ENCODE data around the gene EXTL1.

Gene EXTL1

GRCh38 chr1:26057189-26057588 is 35.6 kb downstream of the EXTL1 start:
- ATAC-seq (ENCODE audit: low read depth) (no peak), DNase-seq (ENCODE audit: low spot score) (no peak)
- Histone ChIP-seq H3K9me3 (ENCODE audit: severe bottlenecking) (no peaks in the 10 kb centered on the region), H3K4me3 (ENCODE audit: severe bottlenecking) (no peak overlapping the region), H3K27me3 (ENCODE audit: insufficient read depth, poor library complexity, severe bottlenecking) (no peaks in the 10 kb centered on the region), H3K27ac (ENCODE audit: poor library complexity, severe bottlenecking) (no peak overlapping the region), H3K4me1 (ENCODE audit: insufficient read depth, poor library complexity, severe bottlenecking) (no peaks in the 10 kb centered on the region), H3K36me3 (ENCODE audit: low read depth) (no peaks in the 10 kb centered on the region)
- no peak for TF ChIP-seq CTCF (IDR thresholded peaks at IDR 0.05; ENCODE audit: poor library complexity, severe bottlenecking)

- Histone ChIP-seq H3K36me3 (ENCODE audit: low read depth) (no peaks in the 10 kb centered on the region), H3K27me3 (ENCODE audit: insufficient read depth, poor library complexity, severe bottlenecking) (no peaks in the 10 kb centered on the region), H3K9me3 (ENCODE audit: severe bottlenecking) (no peaks in the 10 kb centered on the region), H3K27ac (ENCODE audit: poor library complexity, severe bottlenecking) (no peak overlapping the region), H3K4me3 (ENCODE audit: severe bottlenecking) (no peak overlapping the region), H3K4me1 (ENCODE audit: insufficient read depth, poor library complexity, severe bottlenecking) (no peaks in the 10 kb centered on the region)
- ATAC-seq (ENCODE audit: low read depth), result no peak
- DNase-seq (ENCODE audit: low spot score), result no peak
- TF ChIP-seq CTCF (IDR thresholded peaks at IDR 0.05; ENCODE audit: poor library complexity, severe bottlenecking), result no peak
These were observed 36.5 kb downstream of the EXTL1 start for GRCh38 chr1:26058052-26058595.

GRCh38 chr1:26059906-26060305 is 38.3 kb downstream of the EXTL1 start:
- Histone ChIP-seq H3K36me3 (ENCODE audit: low read depth) (no peaks in the 10 kb centered on the region), H3K27ac (ENCODE audit: poor library complexity, severe bottlenecking) (no peak overlapping the region), H3K4me1 (ENCODE audit: insufficient read depth, poor library complexity, severe bottlenecking) (no peaks in the 10 kb centered on the region), H3K4me3 (ENCODE audit: severe bottlenecking) (no peak overlapping the region), H3K9me3 (ENCODE audit: severe bottlenecking) (no peaks in the 10 kb centered on the region), H3K27me3 (ENCODE audit: insufficient read depth, poor library complexity, severe bottlenecking) (no peaks in the 10 kb centered on the region)
- ATAC-seq (ENCODE audit: low read depth) (no peak), DNase-seq (ENCODE audit: low spot score) (no peak)
- no peak for TF ChIP-seq CTCF (IDR thresholded peaks at IDR 0.05; ENCODE audit: poor library complexity, severe bottlenecking)

- Histone ChIP-seq H3K36me3 (ENCODE audit: low read depth) (no peaks in the 10 kb centered on the region), H3K27ac (ENCODE audit: poor library complexity, severe bottlenecking) (no peak overlapping the region), H3K27me3 (ENCODE audit: insufficient read depth, poor library complexity, severe bottlenecking) (no peaks in the 10 kb centered on the region), H3K4me1 (ENCODE audit: insufficient read depth, poor library complexity, severe bottlenecking) (no peaks in the 10 kb centered on the region), H3K4me3 (ENCODE audit: severe bottlenecking) (no peak overlapping the region), H3K9me3 (ENCODE audit: severe bottlenecking) (no peaks in the 10 kb centered on the region)
- ATAC-seq (ENCODE audit: low read depth), result no peak
- DNase-seq (ENCODE audit: low spot score), result no peak
- TF ChIP-seq CTCF (IDR thresholded peaks at IDR 0.05; ENCODE audit: poor library complexity, severe bottlenecking), result no peak
These were observed 39.4 kb downstream of the EXTL1 start for GRCh38 chr1:26060832-26061574.

- peak; percentile 52; the same call in 2 of the 3 replicates for ATAC-seq (ENCODE audit: low read depth)
- H3K27ac ChIP-seq (ENCODE audit: poor library complexity, severe bottlenecking), result no peak overlapping the region
- DNase-seq (ENCODE audit: low spot score), result no peak
- H3K36me3 ChIP-seq (ENCODE audit: low read depth), result no peaks in the 10 kb centered on the region
- H3K4me3 ChIP-seq (ENCODE audit: severe bottlenecking), result no peak overlapping the region
- no peaks in the 10 kb centered on the region for H3K27me3 ChIP-seq (ENCODE audit: insufficient read depth, poor library complexity, severe bottlenecking)
- TF ChIP-seq CTCF (IDR thresholded peaks at IDR 0.05; ENCODE audit: poor library complexity, severe bottlenecking), result no peak
- no peaks in the 10 kb centered on the region for H3K4me1 ChIP-seq (ENCODE audit: insufficient read depth, poor library complexity, severe bottlenecking)
- no peaks in the 10 kb centered on the region for H3K9me3 ChIP-seq (ENCODE audit: severe bottlenecking)
These were observed 43.0 kb downstream of the EXTL1 start for GRCh38 chr1:26064553-26064952.

Measured in RWPE2 (cell line).